ENCODE data around the gene GREM1.

DNA sequence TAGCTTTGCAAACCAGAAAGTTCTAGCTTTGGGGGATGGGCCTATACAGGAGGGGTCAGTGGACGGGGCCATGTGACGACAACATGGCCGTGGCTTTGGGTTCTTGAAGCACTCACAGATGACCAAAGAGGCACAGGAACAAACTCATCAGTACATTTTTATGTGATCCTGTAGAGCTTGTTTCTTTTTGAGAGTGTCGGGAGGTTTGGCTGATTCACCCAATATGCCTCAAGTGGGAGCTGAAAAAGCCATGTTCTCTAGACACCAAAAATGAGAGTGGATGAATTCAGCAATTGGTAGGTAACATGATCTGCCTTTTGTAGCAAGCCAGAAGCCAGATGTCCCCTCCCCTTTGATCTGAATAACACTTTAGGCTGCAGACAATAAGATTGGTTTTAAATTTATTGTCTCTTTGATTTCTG, 30.1 kb downstream of the GREM1 start:
- TF ChIP-seq, protein P1, sequence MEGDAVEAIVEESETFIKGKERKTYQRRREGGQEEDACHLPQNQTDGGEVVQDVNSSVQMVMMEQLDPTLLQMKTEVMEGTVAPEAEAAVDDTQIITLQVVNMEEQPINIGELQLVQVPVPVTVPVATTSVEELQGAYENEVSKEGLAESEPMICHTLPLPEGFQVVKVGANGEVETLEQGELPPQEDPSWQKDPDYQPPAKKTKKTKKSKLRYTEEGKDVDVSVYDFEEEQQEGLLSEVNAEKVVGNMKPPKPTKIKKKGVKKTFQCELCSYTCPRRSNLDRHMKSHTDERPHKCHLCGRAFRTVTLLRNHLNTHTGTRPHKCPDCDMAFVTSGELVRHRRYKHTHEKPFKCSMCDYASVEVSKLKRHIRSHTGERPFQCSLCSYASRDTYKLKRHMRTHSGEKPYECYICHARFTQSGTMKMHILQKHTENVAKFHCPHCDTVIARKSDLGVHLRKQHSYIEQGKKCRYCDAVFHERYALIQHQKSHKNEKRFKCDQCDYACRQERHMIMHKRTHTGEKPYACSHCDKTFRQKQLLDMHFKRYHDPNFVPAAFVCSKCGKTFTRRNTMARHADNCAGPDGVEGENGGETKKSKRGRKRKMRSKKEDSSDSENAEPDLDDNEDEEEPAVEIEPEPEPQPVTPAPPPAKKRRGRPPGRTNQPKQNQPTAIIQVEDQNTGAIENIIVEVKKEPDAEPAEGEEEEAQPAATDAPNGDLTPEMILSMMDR (conservative IDR thresholded peaks at IDR 0.05 in 1 of 2, IDR thresholded peaks at IDR 0.05 in 1 of 2; ENCODE audit: low read depth in 1 of 2, low read length in 2 of 2): no peak
- TF ChIP-seq EZH2 (IDR thresholded peaks at IDR 0.05; ENCODE audit: low read length, missing control alignments): no peak
